Progenitor cell of endocrine pancreas (in vitro differentiated cells): ENCODE measurements around the gene PNPLA3. TPM values are rescaled to one million over a fixed set of nuclear protein-coding genes. Genes with fewer than 3 reads are reported as not detected.

ENCODE experiments used
- DNase-seq: peaks from one replicate; pipeline ENCODE4 v3.0.0; 2021; ENCODE audit warnings: low spot score; ENCODE audit not compliant: unreplicated experiment
- H3K27ac Mint-ChIP-seq: 2 replicates; pipeline ENCODE4 v1.8.0; 2021; ENCODE audit warnings: mild to moderate bottlenecking, moderate library complexity, mixed read lengths
- H3K27me3 Mint-ChIP-seq: 2 replicates; pipeline ENCODE4 v1.8.0; 2021; ENCODE audit warnings: mixed read lengths
- H3K36me3 Mint-ChIP-seq: 2 replicates; pipeline ENCODE4 v1.8.0; 2022; ENCODE audit warnings: mixed read lengths; ENCODE audit not compliant: insufficient read depth
- H3K4me1 Mint-ChIP-seq: 2 replicates; pipeline ENCODE4 v1.8.0; 2021; ENCODE audit warnings: low read depth, mixed read lengths
- H3K4me3 Mint-ChIP-seq: 2 replicates; pipeline ENCODE4 v1.8.0; 2021; ENCODE audit warnings: low read depth, mild to moderate bottlenecking, moderate library complexity, mixed read lengths
- H3K9me3 Mint-ChIP-seq: 2 replicates; pipeline ENCODE4 v1.8.0; 2021; ENCODE audit warnings: low read depth, mixed read lengths
- total RNA-seq: library from RNA; stranded (reverse); gene quantifications from 2 replicates; pipeline ENCODE4 v1.2.1, GENCODE V29; 2021
- TF ChIP-seq, protein P1 (sequence below): fragments of 200-600 bp; sonication (generic); IDR thresholded peaks from one replicate; pipeline ENCODE4 v1.5.0; 2021; ENCODE audit warnings: antibody characterized with exemption, mild to moderate bottlenecking; ENCODE audit not compliant: unreplicated experiment

The PNPLA3 gene
- total RNA-seq, 1 donor from 2014 or later, result 11.4 TPM

DNA sequence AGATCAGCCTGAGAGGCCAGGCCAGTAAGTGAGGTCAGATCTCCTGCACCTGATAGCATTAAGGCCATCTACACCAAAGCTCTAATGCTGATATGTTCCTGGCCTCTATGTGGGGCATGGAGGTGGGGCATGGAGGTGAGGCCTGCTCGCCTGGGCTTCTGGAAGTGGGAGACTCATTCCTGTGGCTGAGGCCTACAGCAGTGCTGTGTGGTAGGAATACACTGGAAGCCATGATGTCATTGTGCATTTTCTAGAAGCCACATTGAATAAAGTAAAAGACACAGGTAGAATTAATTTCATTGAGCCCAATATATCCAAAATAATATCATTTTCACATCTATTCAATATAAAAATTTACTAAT lies 2.7 kb downstream of the PNPLA3 start:
- DNase-seq, result no peak
- Mint-ChIP-seq H3K36me3 (peaks cover 2% of the 10 kb centered on the region), H3K27ac (no peak overlapping the region), H3K4me1 (peaks cover 13% of the 10 kb centered on the region), H3K27me3 (no peaks in the 10 kb centered on the region), H3K4me3 (no peak overlapping the region), H3K9me3 (no peaks in the 10 kb centered on the region)
- TF ChIP-seq, protein P1, sequence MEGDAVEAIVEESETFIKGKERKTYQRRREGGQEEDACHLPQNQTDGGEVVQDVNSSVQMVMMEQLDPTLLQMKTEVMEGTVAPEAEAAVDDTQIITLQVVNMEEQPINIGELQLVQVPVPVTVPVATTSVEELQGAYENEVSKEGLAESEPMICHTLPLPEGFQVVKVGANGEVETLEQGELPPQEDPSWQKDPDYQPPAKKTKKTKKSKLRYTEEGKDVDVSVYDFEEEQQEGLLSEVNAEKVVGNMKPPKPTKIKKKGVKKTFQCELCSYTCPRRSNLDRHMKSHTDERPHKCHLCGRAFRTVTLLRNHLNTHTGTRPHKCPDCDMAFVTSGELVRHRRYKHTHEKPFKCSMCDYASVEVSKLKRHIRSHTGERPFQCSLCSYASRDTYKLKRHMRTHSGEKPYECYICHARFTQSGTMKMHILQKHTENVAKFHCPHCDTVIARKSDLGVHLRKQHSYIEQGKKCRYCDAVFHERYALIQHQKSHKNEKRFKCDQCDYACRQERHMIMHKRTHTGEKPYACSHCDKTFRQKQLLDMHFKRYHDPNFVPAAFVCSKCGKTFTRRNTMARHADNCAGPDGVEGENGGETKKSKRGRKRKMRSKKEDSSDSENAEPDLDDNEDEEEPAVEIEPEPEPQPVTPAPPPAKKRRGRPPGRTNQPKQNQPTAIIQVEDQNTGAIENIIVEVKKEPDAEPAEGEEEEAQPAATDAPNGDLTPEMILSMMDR, result no peak

DNA sequence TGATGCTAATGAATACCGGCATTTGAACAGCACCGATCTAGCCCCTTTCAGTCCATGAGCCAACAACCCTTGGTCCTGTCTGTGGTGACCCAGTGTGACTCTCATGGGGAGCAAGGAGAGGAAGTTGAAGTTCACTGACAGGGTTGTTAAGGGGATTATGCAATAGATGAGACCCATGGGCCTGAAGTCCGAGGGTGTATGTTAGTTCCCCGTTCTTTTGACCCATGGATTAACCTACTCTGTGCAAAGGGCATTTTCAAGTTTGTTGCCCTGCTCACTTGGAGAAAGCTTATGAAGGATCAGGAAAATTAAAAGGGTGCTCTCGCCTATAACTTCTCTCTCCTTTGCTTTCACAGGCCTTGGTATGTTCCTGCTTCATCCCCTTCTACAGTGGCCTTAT lies 4.9 kb downstream of the PNPLA3 start:
- Mint-ChIP-seq H3K9me3 (no peaks in the 10 kb centered on the region), H3K4me3 (no peak overlapping the region), H3K36me3 (peaks cover 2% of the 10 kb centered on the region), H3K27me3 (no peaks in the 10 kb centered on the region), H3K27ac (no peak overlapping the region), H3K4me1 (peaks cover 9% of the 10 kb centered on the region)
- TF ChIP-seq, protein P1, result no peak
- DNase-seq, result no peak

DNA sequence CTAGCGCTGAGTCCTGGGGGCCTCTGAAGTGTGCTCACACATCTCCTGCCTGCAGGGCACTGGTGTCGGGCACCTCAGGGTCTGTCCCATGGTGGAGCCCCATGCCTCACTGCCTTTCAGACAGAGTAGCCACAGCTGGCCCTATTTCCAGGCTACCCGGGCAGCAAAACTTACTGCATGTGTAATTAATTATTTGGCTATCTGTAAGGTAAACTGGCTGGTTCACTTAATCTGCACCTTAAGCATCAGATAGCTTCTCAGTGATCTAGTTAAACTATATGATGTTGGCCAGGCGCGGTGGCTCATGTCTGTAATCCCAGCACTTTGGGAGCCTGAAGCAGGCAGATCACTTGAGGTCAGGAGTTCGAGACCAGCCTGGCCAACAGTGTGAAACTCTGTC lies 5.3 kb downstream of the PNPLA3 start:
- DNase-seq, result no peak
- TF ChIP-seq, protein P1, result no peak
- Mint-ChIP-seq H3K9me3 (no peaks in the 10 kb centered on the region), H3K36me3 (peaks cover 2% of the 10 kb centered on the region), H3K27ac (no peak overlapping the region), H3K27me3 (no peaks in the 10 kb centered on the region), H3K4me3 (no peak overlapping the region), H3K4me1 (peaks cover 9% of the 10 kb centered on the region)

DNA sequence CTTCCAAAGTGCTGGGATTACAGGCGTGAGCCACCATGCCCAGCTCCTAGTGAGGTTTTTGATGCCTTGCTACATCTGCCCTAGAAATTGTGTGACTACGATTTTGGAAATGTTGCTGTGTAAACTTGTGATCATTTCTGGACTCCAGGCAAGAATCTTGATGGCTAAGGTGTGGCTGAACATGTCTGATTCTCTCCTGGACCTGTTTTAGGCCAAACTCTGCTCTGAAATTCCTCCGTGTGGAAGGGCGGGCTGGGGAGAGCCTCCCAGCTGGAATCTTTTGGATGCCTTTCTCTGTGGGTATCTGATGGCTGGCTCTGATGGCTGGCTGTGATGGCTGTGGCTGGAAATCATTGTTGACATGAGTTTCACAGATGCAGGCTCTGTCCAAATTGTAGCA lies 8.2 kb downstream of the PNPLA3 start:
- no peaks in the 10 kb centered on the region for H3K4me1 Mint-ChIP-seq
- no peak for DNase-seq
- H3K27ac Mint-ChIP-seq, result no peak overlapping the region
- TF ChIP-seq, protein P1, result no peak
- H3K27me3 Mint-ChIP-seq, result no peaks in the 10 kb centered on the region
- H3K9me3 Mint-ChIP-seq, result no peaks in the 10 kb centered on the region
- peaks cover 2% of the 10 kb centered on the region for H3K36me3 Mint-ChIP-seq
- no peak overlapping the region for H3K4me3 Mint-ChIP-seq

DNA sequence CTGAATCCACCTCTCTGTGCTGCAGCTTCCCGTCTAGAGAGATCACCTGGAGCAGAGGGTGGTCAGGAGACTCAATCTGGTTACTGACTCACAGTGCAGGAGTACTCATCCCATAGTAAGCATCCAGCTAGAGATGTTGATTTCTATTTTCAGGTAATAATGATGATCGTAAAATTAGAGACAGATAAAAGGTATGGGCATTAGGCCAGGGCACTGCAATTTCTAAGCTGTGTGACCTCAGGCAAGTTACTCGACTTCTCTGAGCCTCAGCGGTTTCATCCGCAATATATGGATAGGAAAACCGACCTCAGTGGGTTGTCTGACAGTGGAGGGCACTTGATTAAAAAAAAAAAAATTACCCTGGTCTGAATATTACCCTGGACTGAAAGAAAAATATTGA lies 17.8 kb downstream of the PNPLA3 start:
- H3K27me3 Mint-ChIP-seq, result no peaks in the 10 kb centered on the region
- TF ChIP-seq, protein P1, result no peak
- H3K36me3 Mint-ChIP-seq, result peaks cover 21% of the 10 kb centered on the region
- H3K9me3 Mint-ChIP-seq, result no peaks in the 10 kb centered on the region
- H3K27ac Mint-ChIP-seq, result peak overlapping the region; percentile 20
- H3K4me1 Mint-ChIP-seq, result no peaks in the 10 kb centered on the region
- H3K4me3 Mint-ChIP-seq, result no peak overlapping the region
- no peak for DNase-seq
